Right lobe of liver (tissue), 4 donors: Measurements from ENCODE around the gene RNASE13.

Source experiments
- POLR2A ChIP-seq: fragments of 450-650 bp; IDR thresholded peaks from one replicate; pipeline ENCODE4 v1.6.1; 2017; ENCODE audit warnings: antibody characterized with exemption, mild to moderate bottlenecking
- TF ChIP-seq, protein P1 (sequence below), 4 donors: fragments of 200-600 bp in 3 of 4; fragments of 450-650 bp in 1 of 4; IDR thresholded peaks; one replicate each; pipeline versions ENCODE4 v1.5.1 to v1.8.0; 2016 to 2022; ENCODE audit warnings: antibody characterized with exemption in 4 of 4, mild to moderate bottlenecking in 2 of 4
- donor health status: DM: no; HTN: no; CAD: no.
- donor health status: DM: no; HTN: no; CAD: no.
- donor health status: DM: no; HTN: yes; CAD: no.

DNA sequence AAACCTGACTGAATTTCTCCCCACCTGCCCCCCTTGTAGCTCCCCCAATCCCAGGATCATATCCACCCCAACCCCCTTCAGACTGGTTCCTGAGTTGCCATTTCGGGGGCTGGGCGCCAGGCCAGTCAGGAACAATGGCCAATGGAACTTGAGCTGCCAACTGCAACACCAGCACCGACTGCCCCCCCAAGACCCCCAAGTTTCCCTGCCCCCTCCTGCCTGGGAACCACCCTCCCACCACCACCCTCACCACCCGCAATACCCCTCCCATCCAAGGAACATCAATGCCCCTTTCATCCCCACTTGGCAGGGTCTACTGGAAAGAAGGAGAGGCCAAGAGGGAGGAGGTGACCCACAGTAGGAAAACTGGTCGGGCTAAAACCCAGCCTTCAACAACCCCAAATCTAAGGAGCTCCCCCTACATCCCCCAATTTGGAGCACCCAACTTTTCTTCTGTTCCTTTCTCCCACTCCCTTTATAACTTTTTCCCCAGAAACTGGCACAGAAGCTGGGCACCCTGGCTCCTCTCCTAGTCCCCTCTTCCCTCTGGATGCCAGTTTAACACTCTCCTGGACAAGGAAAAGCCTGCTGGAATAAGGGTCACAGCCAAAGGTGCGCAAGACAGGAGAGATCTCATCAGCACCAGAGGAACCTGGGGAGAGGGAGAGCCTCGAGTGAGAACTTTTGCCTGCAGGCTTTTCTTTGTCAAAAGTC, 8.2 kb downstream of the RNASE13 start:
- TF ChIP-seq, protein P1, sequence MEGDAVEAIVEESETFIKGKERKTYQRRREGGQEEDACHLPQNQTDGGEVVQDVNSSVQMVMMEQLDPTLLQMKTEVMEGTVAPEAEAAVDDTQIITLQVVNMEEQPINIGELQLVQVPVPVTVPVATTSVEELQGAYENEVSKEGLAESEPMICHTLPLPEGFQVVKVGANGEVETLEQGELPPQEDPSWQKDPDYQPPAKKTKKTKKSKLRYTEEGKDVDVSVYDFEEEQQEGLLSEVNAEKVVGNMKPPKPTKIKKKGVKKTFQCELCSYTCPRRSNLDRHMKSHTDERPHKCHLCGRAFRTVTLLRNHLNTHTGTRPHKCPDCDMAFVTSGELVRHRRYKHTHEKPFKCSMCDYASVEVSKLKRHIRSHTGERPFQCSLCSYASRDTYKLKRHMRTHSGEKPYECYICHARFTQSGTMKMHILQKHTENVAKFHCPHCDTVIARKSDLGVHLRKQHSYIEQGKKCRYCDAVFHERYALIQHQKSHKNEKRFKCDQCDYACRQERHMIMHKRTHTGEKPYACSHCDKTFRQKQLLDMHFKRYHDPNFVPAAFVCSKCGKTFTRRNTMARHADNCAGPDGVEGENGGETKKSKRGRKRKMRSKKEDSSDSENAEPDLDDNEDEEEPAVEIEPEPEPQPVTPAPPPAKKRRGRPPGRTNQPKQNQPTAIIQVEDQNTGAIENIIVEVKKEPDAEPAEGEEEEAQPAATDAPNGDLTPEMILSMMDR (IDR thresholded peaks at IDR 0.05), result no peak
- no peak for TF ChIP-seq POLR2A
